ENCODE results near the gene ADGRD1.

ADGRD1 gene

DNA sequence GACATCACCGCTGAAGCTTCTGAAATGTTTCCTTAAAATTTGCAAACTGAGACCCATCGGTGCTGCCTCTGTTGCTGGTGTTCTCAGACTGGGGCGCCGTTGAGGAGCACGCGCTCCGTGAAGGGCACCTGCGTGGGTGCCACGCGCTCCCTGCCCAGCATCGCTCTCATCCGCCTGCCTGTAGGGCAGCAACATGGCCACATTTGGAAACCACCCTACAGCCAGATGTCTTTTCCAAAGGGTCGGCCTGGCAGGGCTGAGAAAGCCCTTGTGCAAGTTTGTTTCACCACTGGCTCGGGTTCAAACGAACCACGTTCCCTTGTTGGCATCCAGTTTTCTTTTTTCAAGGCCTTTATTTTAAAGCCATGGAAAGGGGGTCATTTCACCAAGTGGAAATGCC, 13.9 kb downstream of the ADGRD1 start:
- DNase-seq, result no peak

DNA sequence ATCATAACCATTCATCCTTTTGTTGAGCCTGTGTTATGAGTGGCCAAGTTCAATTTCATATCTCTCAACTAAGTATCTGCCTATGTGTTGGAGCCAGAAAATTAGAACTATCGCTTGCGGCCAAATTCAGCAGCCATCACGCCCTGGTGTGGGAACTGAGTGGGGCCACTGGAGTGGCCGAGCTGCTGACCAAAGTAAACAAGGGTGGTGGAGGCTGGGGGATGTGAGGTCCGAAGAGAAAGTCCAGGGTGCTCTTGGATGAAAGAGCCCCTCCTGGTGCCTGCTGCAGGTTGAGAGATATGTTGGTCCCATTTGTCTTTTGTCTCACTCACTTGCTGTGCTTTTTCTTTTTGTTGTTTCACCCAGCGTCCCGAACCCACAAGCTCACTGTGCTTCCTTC, 14.9 kb downstream of the ADGRD1 start:
- no peak for DNase-seq

DNA sequence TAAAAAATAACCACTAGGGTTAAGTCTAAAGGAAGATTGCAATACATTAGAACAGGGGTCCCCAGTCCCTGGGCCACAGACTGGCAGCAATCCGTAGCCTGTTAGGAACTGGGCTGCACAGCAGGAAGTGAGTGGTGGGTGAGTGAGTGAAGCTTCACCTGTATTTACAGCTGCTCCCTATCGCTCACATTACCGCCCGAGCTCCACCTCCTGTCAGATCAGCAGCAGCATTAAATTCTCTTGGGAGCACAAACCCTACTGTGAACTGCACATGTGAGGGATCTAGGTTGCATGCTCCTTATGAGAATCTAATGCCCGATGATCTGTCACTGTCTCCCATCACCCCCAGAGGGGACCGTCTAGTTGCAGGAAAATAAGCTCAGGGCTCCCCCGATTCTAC, 15.5 kb downstream of the ADGRD1 start:
- no peak for DNase-seq

DNA sequence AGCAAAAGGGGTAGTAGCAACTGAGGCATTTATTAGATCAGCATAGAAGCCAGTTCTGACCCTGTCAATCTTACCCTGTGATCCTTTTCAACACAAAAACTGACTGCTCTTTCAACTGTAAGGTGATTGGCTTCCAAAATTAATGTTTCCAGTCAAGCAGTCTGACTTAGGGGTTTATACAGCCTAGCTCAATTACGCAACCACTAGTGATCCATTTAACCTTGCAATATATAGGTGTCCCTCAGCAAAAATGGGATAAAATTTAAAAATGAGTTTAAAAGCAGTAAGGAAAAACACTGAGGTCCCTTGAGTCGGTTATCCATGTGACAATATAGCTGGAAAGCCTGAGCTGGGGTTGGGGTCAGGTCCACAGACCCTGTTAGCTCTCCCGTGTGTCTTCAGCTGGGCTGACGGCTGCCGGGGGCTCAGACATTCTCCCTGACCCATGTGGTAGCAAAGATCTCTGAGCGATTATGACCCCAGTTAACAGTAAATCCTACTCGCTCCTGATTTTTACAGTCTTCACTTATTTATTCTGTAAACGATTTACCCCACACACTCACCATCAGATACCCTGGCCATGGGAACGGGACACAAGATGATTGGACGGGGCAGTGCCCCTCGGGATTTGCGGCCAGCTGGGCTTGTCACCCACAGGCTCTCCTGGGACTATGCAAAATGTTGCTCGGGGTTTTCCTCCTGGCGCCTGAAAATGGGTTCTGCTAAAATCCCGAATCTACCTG, 16.6 kb downstream of the ADGRD1 start:
- no peak for DNase-seq

DNA sequence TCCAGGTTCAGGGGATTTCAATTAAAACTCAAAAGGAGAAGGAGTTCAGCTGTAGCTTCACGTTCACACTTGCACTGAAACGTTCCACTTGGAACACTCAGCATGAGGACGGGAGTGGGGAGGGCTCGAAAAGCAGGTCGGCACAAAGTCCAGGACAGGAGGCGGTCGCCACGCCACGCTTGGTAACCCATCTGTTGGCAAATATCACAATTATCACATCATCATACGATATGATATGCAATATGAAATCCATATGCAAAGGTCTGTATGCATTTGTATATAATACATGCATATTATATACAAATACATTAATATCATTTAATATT, 17.2 kb downstream of the ADGRD1 start:
- DNase-seq, result no peak

DNA sequence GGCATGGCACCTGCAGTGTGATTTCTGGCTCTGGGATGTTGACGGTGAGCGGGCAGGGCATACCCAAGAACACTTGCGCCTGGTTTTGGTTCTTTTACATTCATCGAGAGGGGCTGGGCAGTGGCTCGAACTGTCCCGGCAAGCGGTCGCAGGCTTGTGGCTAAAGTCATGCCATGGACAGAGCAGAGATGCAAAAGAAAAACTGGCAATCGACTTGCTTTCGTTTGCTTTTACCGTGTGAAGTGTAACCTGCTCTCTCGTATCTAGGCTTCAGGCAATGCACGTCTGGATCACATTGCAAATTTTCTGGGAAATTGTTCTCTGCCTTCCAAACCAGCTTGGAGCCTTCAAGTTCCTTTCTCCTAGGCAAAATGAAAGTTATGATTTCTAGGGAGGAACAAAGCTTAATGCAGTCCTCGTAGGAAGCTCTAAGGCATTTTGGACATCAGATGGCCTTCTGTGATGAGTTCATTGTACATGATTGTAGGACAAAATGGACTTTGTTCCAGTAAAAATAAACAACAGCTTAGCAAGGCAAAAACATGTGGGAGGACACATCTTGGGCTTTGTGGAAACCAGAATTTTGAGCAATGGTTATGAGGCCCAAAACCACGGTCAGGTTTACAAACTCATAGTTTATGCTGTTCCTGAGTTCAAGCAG, 18.3 kb downstream of the ADGRD1 start:
- DNase-seq, result no peak

DNA sequence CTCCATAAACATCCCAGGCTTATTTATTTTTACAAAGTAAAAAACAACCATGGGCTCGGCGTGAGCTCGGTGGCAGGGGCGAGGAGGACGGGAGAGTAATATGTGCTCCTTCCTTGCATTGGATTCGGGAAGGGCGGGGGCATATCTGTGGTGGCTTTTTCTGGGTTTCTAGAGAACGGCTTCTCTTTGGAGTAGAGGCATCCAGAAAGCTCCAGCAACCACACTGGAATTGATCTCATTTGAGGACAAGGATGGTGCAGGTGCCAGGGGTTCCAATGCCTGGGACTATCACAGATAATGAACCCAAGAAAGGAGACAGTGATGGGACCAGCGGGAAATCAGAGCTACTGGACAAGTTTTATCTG, 18.9 kb downstream of the ADGRD1 start:
- DNase-seq, result no peak

DNA sequence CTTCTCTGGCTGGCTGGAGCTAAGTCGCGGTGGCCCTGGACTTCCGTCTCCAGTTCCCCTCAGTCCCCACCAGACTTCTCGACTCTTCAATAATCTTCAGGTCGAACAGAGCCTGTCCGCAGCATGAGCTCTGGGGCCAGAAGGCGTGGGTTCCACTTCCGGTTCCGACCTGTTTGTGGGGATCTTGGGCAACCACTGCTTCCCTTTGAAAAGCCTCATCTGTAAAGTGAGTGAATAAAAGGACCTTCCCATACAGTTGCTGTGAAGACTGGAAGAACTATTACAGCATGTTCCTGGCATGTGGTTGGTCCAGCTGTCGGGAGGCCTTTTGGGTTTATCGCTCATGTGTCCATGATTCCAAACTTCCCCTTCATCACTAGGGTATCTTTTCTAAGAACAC, 19.4 kb downstream of the ADGRD1 start:
- no peak for DNase-seq

DNA sequence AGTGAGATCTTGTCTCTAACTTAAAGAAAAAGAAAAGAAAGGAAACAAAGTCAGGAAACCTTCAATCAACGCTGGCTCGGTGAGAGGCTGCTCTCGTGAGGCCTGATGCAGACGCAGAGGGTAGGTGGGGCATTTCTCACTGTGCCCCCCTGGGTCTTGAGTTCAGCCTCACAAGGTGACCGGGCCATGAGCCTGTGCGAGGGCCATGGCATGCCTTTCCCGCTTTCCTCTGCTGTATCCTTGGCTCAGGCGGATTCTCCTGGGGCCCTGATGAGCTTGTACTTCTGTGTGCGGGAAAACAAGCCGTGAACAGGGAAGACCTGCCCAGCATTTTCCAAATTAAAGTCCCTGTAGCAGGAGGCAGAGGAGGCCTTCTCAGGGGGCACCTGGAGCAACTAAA, 20.2 kb downstream of the ADGRD1 start:
- no peak for DNase-seq

DNA sequence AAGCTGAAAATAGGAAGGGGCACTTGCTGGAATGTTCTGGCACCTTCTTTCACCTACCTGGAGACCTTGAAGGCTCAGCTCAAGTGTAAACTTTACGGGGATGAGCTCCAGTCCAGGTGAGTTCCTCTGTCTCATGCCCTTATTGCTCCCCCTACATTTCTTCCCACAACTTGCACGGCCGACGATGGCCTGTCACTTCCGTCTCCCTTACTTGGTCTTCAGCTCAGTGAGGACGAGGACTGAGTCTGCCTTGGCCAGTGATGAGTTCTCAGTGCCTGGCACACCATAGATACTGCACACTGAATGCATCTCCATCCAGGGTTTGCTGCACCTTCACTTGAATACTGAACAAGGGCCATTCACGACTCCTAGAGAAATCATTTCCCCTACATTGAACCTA, 21.4 kb downstream of the ADGRD1 start:
- no peak for DNase-seq

DNA sequence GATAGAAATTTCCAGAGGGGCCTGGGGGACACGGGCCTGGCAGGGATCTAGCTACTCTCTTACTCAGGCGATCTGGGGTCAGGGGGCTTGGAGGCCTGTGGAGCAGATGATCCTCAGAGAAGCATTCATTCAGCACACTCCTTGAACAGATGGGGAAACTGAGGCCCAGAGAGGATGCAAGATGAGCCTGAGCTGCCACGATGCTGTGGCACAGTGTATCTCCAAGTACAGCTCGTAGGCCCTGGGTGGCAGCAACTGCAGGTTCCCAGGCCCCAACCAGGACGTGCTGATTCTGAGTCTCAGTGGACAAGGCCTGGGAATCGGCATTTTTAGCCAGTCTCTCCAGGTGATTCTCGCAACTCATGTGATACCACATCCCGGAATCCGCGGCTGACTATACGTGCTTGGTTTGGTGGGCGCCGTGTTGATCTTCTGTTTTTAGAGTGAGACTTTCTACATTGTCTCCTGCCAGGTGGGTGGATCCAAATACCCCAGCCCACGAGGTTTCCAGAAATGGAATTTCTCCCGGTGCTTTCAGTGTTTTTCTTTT, 22.5 kb downstream of the ADGRD1 start:
- no peak for DNase-seq

DNA sequence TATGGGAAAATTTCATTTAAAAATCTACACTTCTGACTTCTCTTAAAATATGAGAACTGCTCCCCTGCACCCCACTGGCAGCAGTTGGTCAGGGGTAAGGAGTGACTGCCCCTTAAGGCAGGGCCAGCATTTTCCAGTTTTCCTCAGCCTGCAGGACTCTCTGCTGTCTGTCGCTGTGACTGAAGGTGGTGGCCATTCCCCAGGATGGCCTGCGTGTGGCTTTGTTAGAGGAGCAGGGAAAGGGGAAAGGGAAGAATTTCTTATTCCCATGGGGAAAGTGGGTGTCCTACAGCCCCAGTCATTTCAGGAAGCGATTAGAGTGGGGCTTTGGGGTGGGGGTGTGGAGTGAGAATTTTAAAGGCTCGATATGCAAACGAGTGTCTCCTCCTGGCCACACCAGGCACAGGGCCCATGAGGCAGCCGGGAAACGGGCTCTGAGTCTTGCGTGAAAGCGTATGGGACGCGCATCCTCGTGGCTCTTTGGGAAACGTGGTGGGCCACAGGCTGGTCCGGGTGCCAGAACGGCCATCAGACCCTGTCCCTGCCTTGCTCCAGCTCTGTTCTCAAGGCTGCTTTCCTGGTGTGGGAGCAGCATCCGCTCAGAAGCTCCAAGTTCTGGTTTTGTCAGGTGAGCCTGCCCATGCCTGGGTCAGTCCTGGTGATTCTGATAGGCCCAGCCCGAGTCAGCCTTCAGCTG, 23.5 kb downstream of the ADGRD1 start:
- no peak for DNase-seq

DNA sequence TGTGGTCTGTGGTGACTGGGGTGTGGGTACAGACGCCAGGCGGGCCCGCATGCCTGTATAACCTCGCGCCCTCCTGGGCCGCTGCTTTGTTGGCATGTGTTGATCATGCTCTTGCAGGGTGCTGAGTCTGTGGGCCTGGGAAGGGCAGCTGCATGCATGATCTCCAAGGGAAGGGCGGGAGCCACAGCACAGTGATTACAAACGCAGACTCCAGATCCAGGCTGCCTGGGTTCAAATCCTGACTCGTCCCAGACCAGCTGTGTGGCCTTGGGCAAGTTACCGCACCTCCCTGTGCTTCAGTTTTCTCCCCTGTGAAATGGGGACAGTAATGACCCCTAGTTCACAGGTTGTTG, 24.0 kb downstream of the ADGRD1 start:
- no peak for DNase-seq

DNA sequence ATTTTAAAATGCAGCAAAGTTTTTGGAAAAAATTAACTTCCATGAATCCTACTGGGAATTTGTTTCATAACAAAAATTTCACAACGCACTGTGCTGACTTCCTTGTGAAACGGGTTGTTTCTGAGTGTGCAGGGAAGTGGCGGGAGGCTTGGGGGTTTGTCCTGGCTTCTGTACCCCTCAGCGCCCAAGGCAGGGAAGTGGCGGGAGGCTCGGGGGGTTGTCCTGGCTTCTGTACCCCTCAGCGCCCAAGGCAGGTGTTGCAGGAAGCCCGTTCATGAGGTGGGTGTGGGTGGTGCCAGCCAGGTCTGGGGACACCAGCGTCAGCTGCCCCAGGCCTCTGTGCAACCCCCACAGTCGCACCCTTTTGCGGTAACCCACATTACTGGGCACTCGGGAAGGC, 25.1 kb downstream of the ADGRD1 start:
- DNase-seq, result no peak

DNA sequence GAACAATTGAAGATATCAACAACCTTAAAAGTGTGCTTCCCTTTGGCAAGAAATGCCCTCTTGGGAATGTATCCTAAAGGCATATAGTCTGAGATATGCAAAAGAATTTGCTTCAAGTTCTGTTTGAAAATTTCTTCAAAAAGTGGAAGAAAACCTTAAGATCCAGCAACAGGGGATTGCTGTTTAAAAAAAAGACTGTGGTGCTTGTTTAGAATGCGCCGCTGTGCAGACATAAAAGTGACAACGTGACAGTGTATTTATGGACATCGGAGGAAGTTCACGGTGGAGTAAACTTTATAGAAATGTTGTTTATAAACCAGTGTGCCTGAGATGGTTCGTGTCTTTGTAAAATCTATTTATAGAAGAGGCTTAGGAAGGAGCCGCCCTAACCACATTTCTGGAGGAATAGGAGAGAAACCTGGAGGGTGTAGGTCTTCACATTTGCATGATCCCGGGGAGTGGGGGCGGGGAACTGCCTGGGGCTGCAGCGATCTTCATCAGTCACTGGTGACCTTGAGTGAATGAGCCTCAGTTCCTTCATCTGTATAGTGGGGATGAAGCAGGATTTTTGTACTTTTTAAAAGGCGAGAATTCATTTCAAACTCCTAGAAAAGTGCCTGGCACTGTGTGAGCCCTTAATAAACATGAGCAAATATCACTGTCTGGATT, 27.5 kb downstream of the ADGRD1 start:
- no peak for DNase-seq

DNA sequence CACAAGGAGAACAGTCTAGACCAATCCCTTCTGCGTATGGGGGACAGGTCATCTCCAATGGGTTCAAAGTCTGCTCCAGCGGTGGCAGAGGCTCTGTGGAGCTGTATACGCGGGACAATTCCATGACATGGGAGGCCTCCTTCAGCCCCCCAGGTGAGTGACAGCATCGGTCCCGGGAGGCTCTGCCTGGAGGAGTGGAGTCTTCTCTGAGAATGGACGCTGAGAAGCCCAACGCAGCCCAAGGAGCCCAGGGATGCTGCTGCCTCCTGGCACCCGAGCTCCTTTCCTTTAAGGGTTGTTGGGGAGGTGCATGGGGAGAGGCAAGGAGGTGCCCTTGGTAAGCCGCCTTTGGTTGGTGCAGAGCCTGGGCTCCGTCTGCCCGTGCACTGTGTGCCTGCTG, 28.2 kb downstream of the ADGRD1 start:
- no peak for DNase-seq

DNA sequence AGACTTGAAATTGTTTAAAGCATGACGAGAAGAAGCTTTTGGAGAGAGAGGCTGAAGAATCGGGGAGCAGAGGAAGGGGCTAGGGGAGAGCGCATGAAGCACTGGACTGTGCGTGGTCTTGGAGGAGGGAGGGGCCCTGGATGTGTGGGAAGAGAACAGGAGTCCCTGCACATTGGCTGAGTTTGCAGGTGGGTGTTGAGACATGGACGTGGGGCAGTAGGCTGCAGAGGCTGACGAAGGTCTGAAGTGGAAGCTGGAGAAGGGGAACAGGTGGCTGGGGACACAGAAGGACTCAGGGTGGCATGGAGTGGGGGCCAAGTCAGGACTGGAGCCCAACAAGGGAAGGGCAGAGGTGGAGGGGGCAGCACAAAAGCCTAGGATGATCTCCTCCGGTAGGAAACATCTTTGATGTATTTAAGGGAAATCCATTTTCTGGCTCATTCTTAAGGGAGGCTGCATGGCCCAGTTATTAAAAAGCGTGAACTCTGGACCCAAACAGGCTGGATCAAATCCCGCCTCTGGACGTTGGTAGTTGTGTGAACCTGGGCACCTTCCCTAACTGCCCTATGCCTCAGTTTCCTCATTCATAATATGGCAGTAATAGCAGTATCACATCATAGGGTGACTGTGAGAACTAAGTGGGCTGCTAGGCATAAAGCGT, 29.0 kb downstream of the ADGRD1 start:
- no peak for DNase-seq

DNA sequence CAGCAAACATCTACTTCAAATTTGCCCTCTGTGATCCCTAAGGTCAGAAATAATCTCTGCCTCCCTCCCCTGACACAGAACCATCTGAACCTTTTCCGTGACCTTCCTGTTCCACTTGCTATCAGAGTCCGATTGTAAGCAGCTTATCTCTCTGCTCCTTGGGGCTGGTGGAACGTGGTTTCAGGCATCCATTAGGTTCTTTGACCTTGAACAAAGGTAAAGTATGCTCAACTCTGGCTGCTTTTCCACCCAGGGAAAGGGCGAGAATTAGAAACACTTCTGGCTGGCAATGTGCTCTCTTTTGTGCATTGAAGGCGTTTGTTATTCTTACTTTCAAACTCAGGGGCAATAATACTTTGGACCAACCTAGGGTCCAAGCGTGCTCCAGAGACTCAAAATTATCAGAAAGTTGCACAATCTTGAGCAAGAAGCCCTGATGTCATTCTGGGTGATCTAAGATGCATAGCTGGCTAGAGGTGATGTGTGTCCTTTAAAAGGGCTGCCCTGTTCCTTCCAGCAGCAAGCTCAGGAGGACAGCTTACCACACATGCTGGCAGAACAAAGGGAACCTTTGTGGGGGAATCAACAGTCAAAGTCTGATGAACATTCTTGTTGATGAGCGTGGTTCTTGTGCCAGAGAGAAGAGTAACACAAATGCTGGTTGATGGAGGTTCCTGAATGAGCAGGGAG, 29.8 kb downstream of the ADGRD1 start:
- no peak for DNase-seq

DNA sequence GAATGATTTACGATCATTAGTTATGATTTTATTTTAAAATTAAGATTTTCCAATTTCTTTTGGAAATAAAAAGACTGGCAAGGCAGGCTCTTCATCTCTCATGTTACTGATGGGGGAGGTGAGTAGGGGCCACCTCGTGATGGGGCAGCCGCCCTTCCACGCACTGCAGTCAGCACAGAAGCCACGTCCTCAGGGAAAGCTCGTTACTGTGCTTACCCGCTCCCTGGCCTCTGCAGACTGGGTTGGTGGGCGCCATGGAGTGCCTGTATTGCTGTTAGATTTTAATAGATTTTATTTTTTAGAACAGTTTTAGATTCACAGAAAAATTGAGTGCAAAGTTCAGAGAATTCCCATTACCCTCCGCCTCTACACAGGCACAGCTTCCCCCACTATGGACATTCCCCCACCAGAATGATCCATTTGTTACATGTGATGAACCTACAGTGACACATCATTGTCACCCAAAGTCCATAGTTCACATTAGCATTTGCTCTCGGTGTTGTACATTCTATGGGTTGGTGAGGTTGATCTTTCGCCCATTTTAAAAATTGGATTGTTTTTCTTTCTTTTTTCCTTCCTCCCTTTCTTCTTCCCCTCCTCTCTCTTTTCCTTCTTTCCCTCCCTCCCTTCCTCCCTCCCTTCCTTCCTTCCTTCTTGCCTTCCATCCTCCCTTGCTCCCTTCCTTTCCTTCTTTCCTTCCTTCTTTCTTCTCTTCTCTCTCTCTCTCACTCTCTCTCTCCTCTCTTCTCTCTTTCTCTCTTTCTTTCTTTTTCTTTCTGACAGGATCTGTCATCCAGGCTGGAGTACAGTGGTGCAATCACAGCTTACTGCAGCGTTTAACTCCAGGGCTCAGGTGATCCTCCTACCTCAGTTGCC, 30.7 kb downstream of the ADGRD1 start:
- DNase-seq, result no peak

DNA sequence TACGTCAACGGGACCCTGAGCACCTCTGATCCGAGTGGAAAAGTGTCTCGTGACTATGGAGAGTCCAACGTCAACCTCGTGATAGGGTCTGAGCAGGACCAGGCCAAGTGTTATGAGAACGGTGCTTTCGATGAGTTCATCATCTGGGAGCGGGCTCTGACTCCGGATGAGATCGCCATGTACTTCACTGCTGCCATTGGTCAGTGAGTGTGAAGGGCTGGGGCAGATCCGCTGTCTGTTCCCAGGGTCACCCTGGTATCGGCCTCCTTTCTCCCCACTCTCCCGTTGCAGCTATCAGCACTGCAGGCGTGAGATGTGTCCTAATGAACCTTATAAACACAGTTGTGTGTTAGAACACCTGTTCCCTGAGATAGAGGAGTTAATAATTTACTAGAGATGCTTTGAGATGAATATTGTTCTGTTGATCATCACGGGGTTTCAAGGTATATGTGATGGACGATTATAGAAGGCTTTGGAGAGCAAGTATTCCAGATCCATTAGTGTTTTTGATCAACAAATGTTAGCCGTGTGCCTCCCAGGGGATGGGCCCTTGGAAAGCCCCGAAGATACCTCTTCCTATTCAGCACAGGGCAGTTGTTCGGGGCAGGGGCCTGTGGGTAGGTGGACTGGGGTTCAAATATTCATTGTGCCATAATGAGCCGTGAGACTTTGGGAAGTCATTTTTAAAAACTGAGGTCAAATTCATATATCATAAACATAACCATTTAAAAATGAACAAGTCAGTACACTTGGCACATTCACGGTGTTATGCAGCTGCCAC, 33.6 kb downstream of the ADGRD1 start:
- DNase-seq, result no peak

DNA sequence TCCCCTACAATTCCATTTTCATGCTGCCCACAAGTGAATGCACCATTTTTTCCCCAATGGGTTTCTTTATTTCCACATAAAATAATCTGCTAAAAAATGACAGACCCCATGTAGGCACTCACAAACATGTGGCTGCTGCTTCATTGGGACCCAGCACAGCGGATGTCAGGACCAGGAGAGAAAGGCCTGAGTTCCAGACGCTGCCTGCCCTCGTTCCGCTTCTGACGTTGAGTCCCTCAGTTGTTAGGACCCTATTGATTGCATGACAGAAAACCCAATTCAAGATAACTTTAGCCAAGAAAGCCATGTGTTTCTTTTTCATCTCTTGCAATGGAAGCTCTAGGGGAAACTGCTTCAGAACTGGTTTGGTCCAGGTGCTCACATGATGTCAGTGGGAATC, 34.6 kb downstream of the ADGRD1 start:
- no peak for DNase-seq

All from HCEC 1CT (cell line).